Astrocyte of the hippocampus (primary cell): ENCODE measurements around the gene ZBTB24.
A peak's percentile ranks its signal among the peaks of the same experiment; 100 is the strongest.
"Not testable (repeated sequence)": the region's sequence is repeated elsewhere in the genome, so short reads cannot be mapped to it uniquely, and the experiment has no call there.

Experiments used
- DNase-seq: peaks from one replicate; pipeline ENCODE4 v3.0.0; 2011; ENCODE audit warnings: low read depth, low spot score

ZBTB24 gene

DNA sequence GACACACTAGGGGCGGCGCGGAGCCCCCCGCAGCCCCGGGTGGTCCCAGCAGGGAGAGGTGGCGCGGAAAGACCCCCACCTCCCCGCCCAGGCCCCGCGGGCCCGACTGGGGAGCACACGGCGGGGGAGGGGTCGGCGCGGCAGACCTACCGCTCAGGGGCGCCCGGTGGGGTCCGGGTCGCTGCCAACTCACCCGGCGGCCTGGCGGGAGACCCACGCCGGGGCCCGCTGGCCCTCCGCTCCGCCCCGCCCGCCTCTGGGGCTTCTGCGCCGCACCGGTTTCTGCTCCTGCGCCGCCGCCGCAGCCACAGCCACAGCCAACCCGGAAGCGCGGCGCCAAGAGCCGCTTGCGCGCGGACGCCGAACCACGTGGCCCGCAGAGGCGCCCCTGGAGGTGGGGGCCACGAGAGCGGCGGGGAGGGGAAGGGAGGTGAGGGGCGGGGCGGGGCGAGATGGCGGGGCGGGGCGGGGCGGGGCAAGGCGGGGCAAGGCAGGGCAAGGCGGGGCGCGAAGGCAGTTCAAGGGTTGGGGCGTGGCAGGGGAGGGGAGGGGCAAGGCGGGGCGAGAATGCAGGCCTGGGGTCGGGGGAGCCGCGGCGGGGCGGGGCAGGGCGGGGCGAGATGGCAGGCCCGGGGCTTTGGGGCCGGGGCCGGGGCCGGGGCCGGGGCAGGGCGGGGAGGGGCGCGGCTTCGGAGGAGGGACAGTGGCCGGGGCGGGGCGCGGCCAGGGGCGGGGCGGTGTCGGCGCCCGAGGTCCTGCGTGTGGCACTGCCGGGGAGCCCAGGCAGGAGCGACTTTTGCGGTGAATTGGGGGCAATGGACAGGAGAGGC is at the start of gene ZBTB24:
ZBTB24 (minus strand) TSS at position 315 of the 830 bp plus-strand sequence. CDS start 1,193 bp downstream, outside the sequence.
- DNase-seq: peak; percentile 96

GRCh38 chr6:109531446-109531845 is 48.4 kb upstream of the ZBTB24 start:
- DNase-seq: no peak

DNA sequence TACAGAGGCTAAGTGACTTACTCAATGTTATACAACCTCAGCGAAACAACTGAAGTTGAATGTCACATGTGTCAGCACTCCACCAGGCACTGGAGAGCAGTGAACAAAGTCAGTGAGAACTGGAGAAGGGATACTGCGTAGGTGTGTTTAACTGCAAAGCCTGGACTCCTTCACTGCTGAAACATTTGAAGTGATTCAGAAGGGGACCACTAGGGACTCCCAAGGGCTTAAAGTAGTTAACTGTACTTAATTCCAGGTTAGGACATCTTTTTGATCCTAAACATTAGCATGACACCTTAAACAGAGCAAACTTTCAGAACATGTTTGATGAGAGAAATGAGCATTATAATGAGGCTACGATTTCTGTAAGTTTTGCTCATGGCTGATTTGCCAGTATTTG is 45.0 kb upstream of the ZBTB24 start:
- DNase-seq: peak; percentile 21

DNA sequence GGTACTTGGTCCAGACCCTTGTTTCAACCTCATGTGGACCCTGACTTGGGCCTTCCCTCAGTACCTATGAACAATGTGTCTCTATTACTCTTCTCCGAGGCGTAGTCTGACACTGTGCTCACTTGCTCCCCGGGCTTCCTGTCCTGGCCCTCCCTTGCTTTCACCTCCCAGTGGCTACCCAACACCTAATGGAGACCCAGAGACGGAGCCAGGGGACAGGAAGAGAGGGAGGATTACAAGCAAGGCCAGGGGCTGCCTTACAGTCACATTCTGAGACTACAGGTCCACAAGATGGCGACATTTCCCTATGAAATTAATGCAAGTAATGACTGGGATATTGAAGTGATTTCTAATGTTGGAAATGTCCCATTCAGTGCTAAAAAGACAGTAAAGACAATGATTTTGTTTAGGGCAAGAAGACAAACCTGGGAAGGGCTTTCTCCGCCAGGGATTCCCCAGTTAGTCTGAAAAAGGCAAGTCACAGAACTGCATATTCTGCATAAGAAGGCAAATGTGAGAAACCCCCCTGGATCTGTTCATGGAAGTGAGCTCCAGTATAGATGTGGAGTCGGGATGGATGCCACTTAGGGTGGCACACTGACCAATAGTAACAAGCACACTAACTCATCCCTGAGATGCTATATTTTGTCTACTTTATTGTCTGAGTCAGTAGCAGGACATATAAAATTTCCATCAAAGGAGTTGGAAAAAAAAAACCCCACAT is 44.0 kb upstream of the ZBTB24 start:
- DNase-seq: peak; percentile 78

- no peak for DNase-seq
Observed at GRCh38 chr6:109524129-109524528, 41.1 kb upstream of the ZBTB24 start.

DNA sequence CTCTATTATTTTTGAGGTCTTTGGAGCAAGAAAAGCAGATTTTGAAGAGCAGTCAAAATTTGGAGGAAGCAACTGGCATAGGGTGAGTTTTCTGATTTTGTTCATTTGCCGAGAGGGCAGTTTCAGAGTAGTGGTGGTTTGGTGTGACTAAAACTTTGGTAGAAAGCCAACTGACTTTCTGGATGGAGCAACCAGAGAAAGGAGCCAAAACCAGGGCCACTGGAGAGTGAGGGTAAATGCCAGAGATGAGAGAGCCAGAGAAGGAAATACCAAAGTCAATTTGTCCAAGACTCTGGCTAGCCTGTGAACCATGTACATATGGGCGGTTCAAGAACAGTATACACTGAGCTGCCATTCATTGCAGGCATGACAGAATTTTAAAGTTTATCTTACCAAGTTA is 40.5 kb upstream of the ZBTB24 start:
- DNase-seq: peak; percentile 83

- DNase-seq: no peak
Observed at GRCh38 chr6:109521080-109521479, 38.1 kb upstream of the ZBTB24 start.

GRCh38 chr6:109519647-109520046 is 36.6 kb upstream of the ZBTB24 start:
- DNase-seq: not testable (repeated sequence)

GRCh38 chr6:109516929-109517328 is 33.9 kb upstream of the ZBTB24 start:
- DNase-seq: no peak

DNA sequence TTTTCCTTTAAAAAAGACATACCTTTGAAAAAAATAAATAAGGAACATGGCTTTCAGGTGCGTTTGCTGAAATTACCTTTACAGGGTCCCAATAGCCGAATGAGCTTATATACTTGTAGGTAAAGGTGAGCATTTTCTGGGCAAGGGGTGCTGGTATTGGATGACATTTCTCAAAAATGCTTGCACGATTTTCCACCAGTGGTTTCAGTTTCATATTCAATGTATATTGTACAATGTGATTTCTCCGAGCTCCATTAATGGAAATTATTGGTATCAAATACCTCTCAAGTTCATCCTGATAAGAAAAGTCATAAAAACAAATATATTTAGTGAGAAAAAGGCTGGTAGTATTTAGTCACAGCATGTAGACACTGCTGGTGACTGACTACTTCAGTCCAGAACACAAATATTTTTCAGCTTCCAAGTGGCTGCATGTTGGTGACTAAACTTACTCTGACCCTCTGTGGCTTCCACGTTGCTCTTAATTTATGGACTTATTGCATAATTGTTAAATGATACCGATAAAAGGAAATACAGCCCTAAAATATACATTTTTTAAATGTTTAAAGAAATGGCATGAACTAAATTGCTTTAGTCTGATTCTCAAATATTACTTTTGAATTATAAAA is 32.9 kb upstream of the ZBTB24 start:
- DNase-seq: no peak

GRCh38 chr6:109514946-109515345 is 31.9 kb upstream of the ZBTB24 start:
- no peak for DNase-seq

GRCh38 chr6:109513571-109514071 is 30.6 kb upstream of the ZBTB24 start:
- peak; percentile 63 for DNase-seq

DNA sequence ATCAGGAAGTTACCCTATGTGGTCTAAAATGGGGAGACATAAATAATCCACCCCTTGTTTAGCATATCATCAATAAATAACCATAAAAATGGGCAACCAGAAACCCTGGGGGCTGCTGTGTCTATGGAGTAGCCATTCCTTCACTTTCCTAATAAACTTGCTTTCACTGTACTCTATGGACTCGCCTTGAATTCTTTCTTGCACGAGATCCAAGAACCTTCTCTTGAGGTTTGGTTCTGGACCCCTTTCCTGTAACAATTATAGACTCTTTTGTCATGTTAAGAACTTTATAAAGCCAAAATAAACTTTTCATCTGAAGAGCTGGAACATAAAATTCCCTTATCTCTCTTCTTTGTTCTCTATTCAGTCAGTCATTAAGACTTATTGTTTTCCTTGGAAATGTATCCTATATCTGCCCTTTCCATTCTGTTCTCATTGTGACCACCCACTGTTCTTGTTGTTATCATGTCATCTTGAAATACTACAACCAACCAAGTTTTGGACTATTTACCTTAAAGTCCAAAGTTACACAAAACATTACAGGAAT is 29.3 kb upstream of the ZBTB24 start:
- peak; percentile 44 for DNase-seq

GRCh38 chr6:109511832-109512231 is 28.8 kb upstream of the ZBTB24 start:
- peak; percentile 11 for DNase-seq

DNA sequence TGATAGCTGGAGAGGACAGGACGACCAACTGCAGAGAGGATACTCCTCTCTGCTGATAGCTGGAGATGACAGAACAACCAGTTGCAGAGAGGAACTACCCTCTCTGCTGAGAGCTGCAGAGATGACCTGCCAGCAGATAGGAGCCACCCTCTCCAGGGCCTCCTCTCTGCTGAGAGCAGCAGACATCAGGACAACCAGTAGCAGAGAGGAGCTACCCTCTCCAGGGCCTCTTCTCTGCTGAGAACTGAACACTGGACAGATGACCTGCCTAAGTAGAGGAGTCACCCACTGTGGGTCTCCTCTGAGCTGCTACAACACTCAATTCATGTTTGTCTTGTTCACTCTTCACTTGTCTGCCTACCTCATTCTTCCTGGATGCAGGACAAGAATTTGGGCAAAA is 27.3 kb upstream of the ZBTB24 start:
- no peak for DNase-seq

DNA sequence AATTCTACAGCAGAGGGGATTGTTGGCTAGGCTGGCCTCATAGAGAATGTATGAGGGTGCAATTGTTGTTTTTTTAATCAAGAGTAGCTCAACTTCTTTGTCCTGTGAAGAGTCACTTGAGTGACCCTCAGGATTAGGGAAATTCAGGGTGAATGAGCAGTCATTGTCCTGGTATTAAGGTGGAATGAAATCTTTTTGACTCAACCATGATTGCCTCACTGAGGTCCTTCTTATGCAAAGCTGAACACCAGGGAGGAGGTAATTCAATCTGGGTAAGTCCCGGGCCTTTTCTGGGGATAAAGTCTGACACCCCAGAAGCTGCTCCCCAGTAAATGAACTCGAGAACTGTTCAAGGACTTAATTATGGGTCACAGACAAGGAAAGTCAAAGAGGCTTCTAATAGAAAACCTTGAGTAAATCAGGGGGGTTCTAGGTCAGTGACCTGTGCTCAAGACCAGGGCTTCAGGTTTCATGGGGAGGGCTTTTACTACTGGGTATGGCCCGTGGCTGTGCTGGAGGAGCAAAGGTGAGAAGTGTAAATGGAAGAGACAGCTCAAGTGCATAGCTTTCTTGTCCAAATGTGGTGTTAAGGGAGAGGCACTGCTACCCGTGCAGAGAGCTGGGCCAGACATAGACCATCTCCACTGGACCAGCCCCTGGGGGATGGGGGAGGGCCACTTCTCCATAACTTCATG is 25.3 kb upstream of the ZBTB24 start:
- DNase-seq: no peak

- no peak for DNase-seq
Observed at GRCh38 chr6:109507490-109508072, 24.6 kb upstream of the ZBTB24 start.

DNA sequence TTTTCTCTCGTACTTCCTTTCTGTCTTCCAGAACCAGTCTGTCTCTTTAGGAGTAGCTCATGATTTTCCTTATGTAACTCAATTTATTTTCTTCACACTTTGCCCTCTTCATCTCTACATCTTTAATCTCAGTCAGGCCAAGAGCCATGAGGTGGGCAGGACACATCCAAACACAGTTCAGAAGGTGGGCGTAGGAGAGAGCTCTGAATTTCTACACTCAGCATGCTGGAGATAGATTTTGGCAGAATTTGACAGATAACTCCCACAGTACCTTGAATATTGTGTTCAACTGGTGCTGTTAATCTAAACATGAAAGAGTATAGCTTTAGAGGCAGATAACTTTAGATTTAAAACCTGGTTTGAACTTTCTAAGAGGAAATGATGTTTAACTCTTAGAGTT is 23.8 kb upstream of the ZBTB24 start:
- no peak for DNase-seq

- no peak for DNase-seq
Observed at GRCh38 chr6:109506314-109506713, 23.3 kb upstream of the ZBTB24 start.

DNA sequence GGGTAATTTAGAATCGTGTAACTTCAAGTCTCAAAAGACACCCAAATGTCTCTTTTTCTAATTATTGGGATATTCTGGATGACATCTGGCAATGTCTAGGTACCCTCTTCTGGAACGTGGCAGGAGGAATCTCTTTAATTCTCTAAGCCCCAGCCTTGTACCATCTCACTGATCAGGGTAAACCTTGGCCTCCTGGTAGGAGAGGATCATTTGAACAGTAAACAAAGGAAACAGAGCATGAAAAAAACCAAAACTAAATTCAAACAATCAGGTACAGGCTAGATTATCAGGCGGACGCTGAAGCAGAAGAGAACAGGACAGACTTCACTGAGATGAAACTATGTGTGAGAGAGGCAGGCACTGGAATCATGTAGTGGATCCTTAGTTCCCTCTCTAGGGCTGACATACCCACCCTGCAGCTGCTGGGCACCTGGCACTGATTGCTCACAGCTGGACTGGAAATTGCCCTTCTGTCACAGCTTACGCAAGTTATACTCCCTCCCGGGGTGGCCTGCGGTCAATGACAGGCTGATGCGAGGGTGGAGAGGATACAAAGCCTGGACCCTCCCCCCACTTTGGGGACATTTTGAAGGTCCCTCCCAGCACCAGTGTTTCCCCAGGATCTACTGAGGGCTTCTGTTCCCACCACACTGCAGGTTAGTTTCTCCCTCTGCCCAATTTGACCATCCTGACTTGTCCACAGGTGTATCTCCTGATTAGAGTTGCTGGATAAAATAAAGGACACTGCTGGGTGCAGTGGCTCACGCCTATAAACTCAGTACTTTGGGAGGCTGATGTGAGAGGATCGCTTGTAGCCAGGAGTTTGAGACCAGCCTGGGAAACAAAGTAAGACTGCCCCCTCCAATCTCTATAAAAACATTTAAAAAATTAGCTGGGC is 20.6 kb upstream of the ZBTB24 start:
- DNase-seq: no peak
